A673 (cell line): ENCODE data around the gene TMEM125. TPM values are rescaled to one million over a fixed set of nuclear protein-coding genes. Genes with fewer than 3 reads are reported as not detected.

Experiments
- BruUV-seq: library from RNA; stranded (reverse); fragments of 400-500 nt; replicated peaks from 2 replicates; lab custom pipeline; 2021; lab: Mats Ljungman, UMichigan
- CTCF ChIA-PET: fragments of 300-600 bp; sonication (Branson Sonifier 250); formaldehyde crosslinking; loops from one replicate; lab custom pipeline; 2022; ENCODE audit warnings: antibody characterized with exemption; lab: Charles Lee
- POLR2A ChIA-PET: fragments of 300-600 bp; sonication (Branson Sonifier 250); formaldehyde crosslinking; loops from one replicate; lab custom pipeline; 2022; ENCODE audit warnings: antibody characterized with exemption; ENCODE audit not compliant: low non-redundant PET; lab: Charles Lee
- DNase-seq: peaks from one replicate; pipeline ENCODE4 v3.0.0-alpha.2; 2015; ENCODE audit warnings: low spot score
- H3K27ac ChIP-seq: fragments of 200-600 bp; sonication (generic); 2 replicates; pipeline ENCODE4 v1.5.1; 2016; ENCODE audit warnings: mixed run types, low read depth, mild to moderate bottlenecking, mixed read lengths, antibody characterized with exemption, low read length; ENCODE audit not compliant: poor library complexity, severe bottlenecking
- H3K27me3 ChIP-seq: fragments of 200-600 bp; sonication (generic); replicated peaks from 2 replicates; pipeline ENCODE4 v1.6.1; 2017; ENCODE audit warnings: mixed run types, low read depth, mild to moderate bottlenecking, mixed read lengths, antibody characterized with exemption, low read length; ENCODE audit not compliant: insufficient read depth, poor library complexity
- H3K36me3 ChIP-seq: fragments of 200-600 bp; sonication (generic); 2 replicates; pipeline ENCODE4 v1.6.1; 2016; ENCODE audit warnings: mixed run types, mild to moderate bottlenecking, mixed read lengths, antibody characterized with exemption, low read length; ENCODE audit not compliant: insufficient read depth, poor library complexity, severe bottlenecking
- H3K4me1 ChIP-seq: fragments of 200-600 bp; sonication (generic); 2 replicates; pipeline ENCODE4 v1.6.1; 2017; ENCODE audit warnings: mixed run types, mild to moderate bottlenecking, mixed read lengths, antibody characterized with exemption, low read length; ENCODE audit not compliant: insufficient read depth, poor library complexity, severe bottlenecking
- H3K4me3 ChIP-seq: fragments of 200-600 bp; sonication (generic); 2 replicates; pipeline ENCODE4 v1.5.1; 2016; ENCODE audit warnings: low read depth, mixed run types, mild to moderate bottlenecking, mixed read lengths, low read length; ENCODE audit not compliant: poor library complexity, severe bottlenecking
- H3K9me3 ChIP-seq: fragments of 200-600 bp; sonication (generic); 2 replicates; pipeline ENCODE4 v1.6.1; 2016; ENCODE audit warnings: mixed run types, low read depth, mild to moderate bottlenecking, mixed read lengths, antibody characterized with exemption, low read length; ENCODE audit not compliant: poor library complexity, severe bottlenecking
- CTCF ChIP-seq: fragments of 300-800, 200-600 bp; sonication (generic); conservative IDR thresholded peaks from 2 replicates; pipeline ENCODE4 v1.5.1; 2017; ENCODE audit warnings: low read depth, mild to moderate bottlenecking, antibody characterized with exemption, low read length, moderate library complexity, mixed read lengths
- EZH2 ChIP-seq: fragments of 200-600 bp; sonication (generic); IDR thresholded peaks from 2 replicates; pipeline ENCODE4 v1.6.1; 2017; ENCODE audit warnings: borderline replicate concordance, low read depth, mild to moderate bottlenecking, mixed read lengths, antibody characterized with exemption, low read length; ENCODE audit not compliant: poor library complexity, severe bottlenecking
- intact Hi-C: fragments of 100-400 bp; cut with micrococcal nuclease; formaldehyde crosslinking; loops from one replicate; pipeline ENCODE4 v1.10.0; 2022; ENCODE audit not compliant: unreplicated experiment
- total RNA-seq: library from RNA; stranded (reverse); gene quantifications from 2 replicates; pipeline ENCODE4 v1.2.3, GENCODE V29; 2021

TMEM125 gene
- total RNA-seq, 1 experiment from 2014 or later = not detected

- no peaks in the 10 kb centered on the region for H3K36me3 ChIP-seq
- H3K27ac ChIP-seq = no peak overlapping the region
- H3K27me3 ChIP-seq = no peaks in the 10 kb centered on the region
- POLR2A ChIA-PET = no interaction called here
- TF ChIP-seq EZH2 (no peak), CTCF (no peak)
- BruUV-seq = no TSS peak
- peaks cover 6% of the 10 kb centered on the region for H3K9me3 ChIP-seq
- DNase-seq = no peak
- H3K4me3 ChIP-seq = no peak overlapping the region
- intact Hi-C loops = no loop called here
- no peaks in the 10 kb centered on the region for H3K4me1 ChIP-seq
- CTCF ChIA-PET = no interaction called here
Observed at GRCh38 chr1:43250351-43250761, 19.4 kb upstream of the TMEM125 start.

DNA sequence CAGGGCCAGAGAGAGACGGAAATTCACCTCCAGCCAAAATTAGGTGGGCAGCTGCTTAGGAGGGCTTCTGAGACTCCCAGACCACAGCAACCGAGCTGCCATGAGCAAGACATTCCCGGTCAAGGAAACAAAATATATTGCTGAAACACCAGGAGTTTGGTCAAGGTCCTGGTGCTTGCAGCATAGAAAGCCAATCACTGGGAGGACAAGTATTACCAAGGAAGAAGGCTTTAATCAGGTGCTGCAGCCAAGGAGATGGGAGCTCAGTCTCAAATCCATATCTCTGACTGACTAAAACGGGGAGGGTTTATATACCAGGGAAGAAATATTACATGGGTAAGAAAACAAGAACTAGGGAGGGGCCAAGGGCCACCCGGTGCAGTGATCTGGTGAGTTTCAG, 18.8 kb upstream of the TMEM125 start:
- CTCF ChIA-PET = no interaction called here
- POLR2A ChIA-PET = no interaction called here

GRCh38 chr1:43252225-43252624, 17.6 kb upstream of the TMEM125 start:
- Histone ChIP-seq H3K9me3 (no peaks in the 10 kb centered on the region), H3K27me3 (no peaks in the 10 kb centered on the region), H3K36me3 (no peaks in the 10 kb centered on the region), H3K4me1 (no peaks in the 10 kb centered on the region), H3K27ac (no peak overlapping the region), H3K4me3 (no peak overlapping the region)
- CTCF ChIA-PET = no interaction called here
- TF ChIP-seq EZH2 (no peak), CTCF (no peak)
- intact Hi-C loops = no loop called here
- DNase-seq = no peak
- BruUV-seq = no TSS peak
- POLR2A ChIA-PET = no interaction called here

More for the DNA sequence above, 18.8 kb upstream of the TMEM125 start:
- Histone ChIP-seq H3K36me3 (no peaks in the 10 kb centered on the region), H3K4me3 (no peak overlapping the region), H3K9me3 (peaks cover 6% of the 10 kb centered on the region), H3K27me3 (no peaks in the 10 kb centered on the region), H3K4me1 (no peaks in the 10 kb centered on the region), H3K27ac (no peak overlapping the region)
- TF ChIP-seq EZH2 (no peak), CTCF (no peak)
- intact Hi-C loops = no loop called here
- no TSS peak for BruUV-seq
- DNase-seq = no peak
